Spleen (tissue), 3 donors: Measurements from ENCODE around the gene CCDC90B.

ENCODE experiments used
- POLR2A ChIP-seq, 3 donors: fragments of 450-650 bp; IDR thresholded peaks; one replicate each; pipeline ENCODE4 v1.5.1; 2017; ENCODE audit warnings: antibody characterized with exemption in 3 of 3, mild to moderate bottlenecking in 1 of 3
- POLR2AphosphoS5 ChIP-seq, 3 donors: sonication (generic); formaldehyde crosslinking; IDR thresholded peaks; one replicate each; pipeline ENCODE4 v1.5.1; 2017; ENCODE audit warnings: antibody characterized with exemption in 3 of 3

GRCh38 chr11:83255366-83255765, 30.8 kb downstream of the CCDC90B start:
- TF ChIP-seq POLR2AphosphoS5 (IDR thresholded peaks at IDR 0.05) (no peak), POLR2A (IDR thresholded peaks at IDR 0.05) (no peak)
